HEK293 (cell line): ENCODE measurements around the gene MSANTD1.

ENCODE experiments used
- CTCF ChIA-PET: fragments of 350-600 bp; formaldehyde crosslinking; extraction: SDS; loops from one replicate; lab custom pipeline; 2021; ENCODE audit warnings: antibody characterized with exemption; lab: Yijun Ruan, JAX
- POLR2A ChIA-PET: fragments of 300-600 bp; formaldehyde crosslinking; extraction: SDS; loops from one replicate; lab custom pipeline; 2020; ENCODE audit warnings: antibody characterized with exemption, inconsistent platforms; lab: Yijun Ruan, JAX
- H3K27ac ChIP-seq: fragments of 200-500 bp; sonication (Bioruptor generic); 2 replicates; pipeline ENCODE4 v1.5.1; 2014; ENCODE audit warnings: low read depth, low read length, control low read depth, inconsistent platforms; ENCODE audit errors: extremely low read depth
- H3K36me3 ChIP-seq, 2 experiments: fragments of 200-500 bp in 1 of 2; sonication (Bioruptor generic) in 1 of 2; 1 replicate in 1 of 2; 2 replicates in 1 of 2; pipeline ENCODE4 v1.5.1; 2014 to 2017; ENCODE audit warnings: inconsistent platforms in 2 of 2, low read length in 2 of 2; ENCODE audit not compliant: control insufficient read depth in 2 of 2, insufficient read depth in 1 of 2
- H3K4me1 ChIP-seq: fragments of 200-500 bp; sonication (Bioruptor generic); 2 replicates; pipeline ENCODE4 v1.5.1; 2014; ENCODE audit warnings: mild to moderate bottlenecking, low read length, inconsistent platforms; ENCODE audit not compliant: control insufficient read depth, insufficient read depth
- H3K4me3 ChIP-seq: 2 replicates; pipeline ENCODE4 v1.5.1; 2011; ENCODE audit warnings: low read depth, mild to moderate bottlenecking, control low read depth, low read length, moderate library complexity
- H3K9me3 ChIP-seq: fragments of 200-500 bp; sonication (Bioruptor generic); 2 replicates; pipeline ENCODE4 v1.5.1; 2014; ENCODE audit warnings: low read depth, low read length, inconsistent platforms; ENCODE audit not compliant: control insufficient read depth, insufficient read depth
- GLI2 ChIP-seq: fragments of 450-650 bp; formaldehyde crosslinking; IDR thresholded peaks from 2 replicates; pipeline ENCODE4; 2017; ENCODE audit warnings: missing biosample characterization, missing genetic modification characterization, low read depth, borderline replicate concordance
- GLIS2 ChIP-seq: fragments of 450-650 bp; formaldehyde crosslinking; IDR thresholded peaks from 2 replicates; pipeline ENCODE4 v1.5.1; 2016; ENCODE audit warnings: missing biosample characterization, missing genetic modification characterization
- KLF10 ChIP-seq: fragments of 450-650 bp; IDR thresholded peaks from 2 replicates; pipeline ENCODE4 v1.5.1; 2018; ENCODE audit warnings: missing biosample characterization, mild to moderate bottlenecking, missing genetic modification characterization
- KLF16 ChIP-seq: fragments of 450-650 bp; formaldehyde crosslinking; IDR thresholded peaks from 2 replicates; pipeline ENCODE4 v1.5.1; 2017; ENCODE audit warnings: missing biosample characterization, missing genetic modification characterization
- OVOL3 ChIP-seq: fragments of 450-650 bp; formaldehyde crosslinking; IDR thresholded peaks from 2 replicates; pipeline ENCODE4 v1.5.1; 2016; ENCODE audit warnings: missing biosample characterization, missing genetic modification characterization
- REPIN1 ChIP-seq: fragments of 450-650 bp; formaldehyde crosslinking; IDR thresholded peaks from 2 replicates; pipeline ENCODE4 v1.5.1; 2017; ENCODE audit warnings: missing biosample characterization, missing genetic modification characterization, low read depth
- SP2 ChIP-seq: fragments of 450-650 bp; formaldehyde crosslinking; IDR thresholded peaks from 2 replicates; pipeline ENCODE4 v1.5.1; 2016; ENCODE audit warnings: missing biosample characterization, missing genetic modification characterization
- WT1 ChIP-seq: fragments of 450-650 bp; formaldehyde crosslinking; IDR thresholded peaks from 2 replicates; pipeline ENCODE4 v1.5.1; 2016; ENCODE audit warnings: missing biosample characterization, missing genetic modification characterization
- ZBTB1 ChIP-seq: fragments of 450-650 bp; formaldehyde crosslinking; IDR thresholded peaks from 2 replicates; pipeline ENCODE4 v1.5.1; 2016; ENCODE audit warnings: missing biosample characterization, missing genetic modification characterization
- ZBTB17 ChIP-seq: fragments of 450-650 bp; formaldehyde crosslinking; IDR thresholded peaks from 2 replicates; pipeline ENCODE4 v1.5.1; 2016; ENCODE audit warnings: missing biosample characterization, missing genetic modification characterization
- ZBTB49 ChIP-seq: fragments of 450-650 bp; formaldehyde crosslinking; IDR thresholded peaks from 2 replicates; pipeline ENCODE4 v1.5.1; 2016; ENCODE audit warnings: missing biosample characterization, missing genetic modification characterization, low read depth
- ZFP69B ChIP-seq: fragments of 450-650 bp; formaldehyde crosslinking; IDR thresholded peaks from 2 replicates; pipeline ENCODE4 v1.5.1; 2016; ENCODE audit warnings: missing biosample characterization, missing genetic modification characterization
- ZNF169 ChIP-seq: fragments of 450-650 bp; formaldehyde crosslinking; IDR thresholded peaks from 2 replicates; pipeline ENCODE4 v1.5.1; 2016; ENCODE audit warnings: missing biosample characterization, missing genetic modification characterization
- ZNF175 ChIP-seq: fragments of 450-650 bp; formaldehyde crosslinking; IDR thresholded peaks from 2 replicates; pipeline ENCODE4 v1.5.1; 2016; ENCODE audit warnings: missing biosample characterization, missing genetic modification characterization
- ZNF18 ChIP-seq: fragments of 450-650 bp; formaldehyde crosslinking; IDR thresholded peaks from 2 replicates; pipeline ENCODE4 v1.5.1; 2016; ENCODE audit warnings: missing biosample characterization, missing genetic modification characterization
- ZNF19 ChIP-seq: fragments of 450-650 bp; formaldehyde crosslinking; IDR thresholded peaks from 2 replicates; pipeline ENCODE4; 2016; ENCODE audit warnings: missing biosample characterization, missing genetic modification characterization, low read depth
- ZNF2 ChIP-seq: fragments of 450-650 bp; formaldehyde crosslinking; IDR thresholded peaks from 2 replicates; pipeline ENCODE4 v1.5.1; 2016; ENCODE audit warnings: missing biosample characterization, missing genetic modification characterization
- ZNF221 ChIP-seq: fragments of 450-650 bp; formaldehyde crosslinking; IDR thresholded peaks from 2 replicates; pipeline ENCODE4 v1.5.1; 2017; ENCODE audit warnings: missing biosample characterization, missing genetic modification characterization, borderline replicate concordance
- ZNF23 ChIP-seq: fragments of 450-650 bp; formaldehyde crosslinking; IDR thresholded peaks from 2 replicates; pipeline ENCODE4 v1.5.1; 2016; ENCODE audit warnings: missing biosample characterization, missing genetic modification characterization, borderline replicate concordance
- ZNF292 ChIP-seq: fragments of 450-650 bp; formaldehyde crosslinking; IDR thresholded peaks from 2 replicates; pipeline ENCODE4 v1.5.1; 2016; ENCODE audit warnings: low read depth, missing biosample characterization, missing genetic modification characterization, borderline replicate concordance
- ZNF350 ChIP-seq: fragments of 450-650 bp; formaldehyde crosslinking; IDR thresholded peaks from 2 replicates; pipeline ENCODE4 v1.5.0; 2017; ENCODE audit warnings: missing biosample characterization, mild to moderate bottlenecking, missing genetic modification characterization
- ZNF366 ChIP-seq: fragments of 450-650 bp; formaldehyde crosslinking; conservative IDR thresholded peaks from 2 replicates; pipeline ENCODE4 v1.5.1; 2016; ENCODE audit warnings: missing biosample characterization, missing genetic modification characterization
- ZNF449 ChIP-seq: fragments of 450-650 bp; formaldehyde crosslinking; IDR thresholded peaks from 2 replicates; pipeline ENCODE4 v1.5.1; 2017; ENCODE audit warnings: missing biosample characterization, mild to moderate bottlenecking, missing genetic modification characterization, moderate library complexity
- ZNF473 ChIP-seq: fragments of 450-650 bp; formaldehyde crosslinking; IDR thresholded peaks from 2 replicates; pipeline ENCODE4 v1.5.1; 2017; ENCODE audit warnings: missing biosample characterization, missing genetic modification characterization
- ZNF514 ChIP-seq: fragments of 450-650 bp; formaldehyde crosslinking; IDR thresholded peaks from 2 replicates; pipeline ENCODE4 v1.5.1; 2016; ENCODE audit warnings: missing biosample characterization, missing genetic modification characterization
- ZNF560 ChIP-seq: fragments of 450-650 bp; formaldehyde crosslinking; IDR thresholded peaks from 2 replicates; pipeline ENCODE4 v1.5.1; 2017; ENCODE audit warnings: missing biosample characterization, missing genetic modification characterization, borderline replicate concordance
- ZNF561 ChIP-seq: fragments of 450-650 bp; IDR thresholded peaks from 2 replicates; pipeline ENCODE4 v1.5.1; 2018; ENCODE audit warnings: missing biosample characterization, missing genetic modification characterization, borderline replicate concordance
- ZNF580 ChIP-seq: fragments of 450-650 bp; formaldehyde crosslinking; IDR thresholded peaks from 2 replicates; pipeline ENCODE4 v1.5.1; 2016; ENCODE audit warnings: missing biosample characterization, missing genetic modification characterization
- ZNF639 ChIP-seq: fragments of 450-650 bp; formaldehyde crosslinking; IDR thresholded peaks from 2 replicates; pipeline ENCODE4 v1.5.1; 2016; ENCODE audit warnings: missing biosample characterization, missing genetic modification characterization
- ZNF664 ChIP-seq: fragments of 450-650 bp; formaldehyde crosslinking; IDR thresholded peaks from 2 replicates; pipeline ENCODE4 v1.5.1; 2016; ENCODE audit warnings: missing biosample characterization, missing genetic modification characterization
- ZNF670 ChIP-seq: fragments of 450-650 bp; formaldehyde crosslinking; IDR thresholded peaks from 2 replicates; pipeline ENCODE4 v1.5.1; 2016; ENCODE audit warnings: missing biosample characterization, missing genetic modification characterization, low read depth
- ZNF747 ChIP-seq: fragments of 450-650 bp; formaldehyde crosslinking; IDR thresholded peaks from 2 replicates; pipeline ENCODE4 v1.5.1; 2016; ENCODE audit warnings: missing biosample characterization, missing genetic modification characterization
- ZNF843 ChIP-seq: fragments of 450-650 bp; formaldehyde crosslinking; IDR thresholded peaks from 2 replicates; pipeline ENCODE4 v1.5.1; 2016; ENCODE audit warnings: missing biosample characterization, missing genetic modification characterization
- ZXDB ChIP-seq: fragments of 450-650 bp; formaldehyde crosslinking; IDR thresholded peaks from 2 replicates; pipeline ENCODE4 v1.5.1; 2016; ENCODE audit warnings: missing biosample characterization, missing genetic modification characterization

The MSANTD1 gene

GRCh38 chr4:3232871-3233271 lies 16.1 kb upstream of the MSANTD1 start:
- H3K4me3 ChIP-seq, result no peak overlapping the region

GRCh38 chr4:3233391-3234071 lies 15.4 kb upstream of the MSANTD1 start:
- no peaks in the 10 kb centered on the region for H3K9me3 ChIP-seq
- no peak overlapping the region for H3K27ac ChIP-seq
- peaks cover 10 to 94% of the 10 kb centered on the region in 2 experiments; a peak in 2 of 3 replicates for H3K36me3 ChIP-seq
- no peak overlapping the region for H3K4me3 ChIP-seq
- H3K4me1 ChIP-seq, result no peaks in the 10 kb centered on the region
- ChIA-PET POLR2A (no interaction called here), CTCF (interaction anchor here (0.6 to 1.2 kb wide), 3 partner anchors 13 to 77 kb away, joined by 4 to 5 read pairs (median 5); no protein-coding TSS in a partner anchor)
- no peak for TF ChIP-seq ZNF350 (tag by site-specific recombination)
- TF ChIP-seq ZNF169 (tag by site-specific recombination), result no peak
- no peak for TF ChIP-seq ZNF514 (tag by site-specific recombination)
- no peak for TF ChIP-seq GLI2 (tag by site-specific recombination)
- no peak for TF ChIP-seq WT1
- no peak for TF ChIP-seq REPIN1 (tag by site-specific recombination)
- TF ChIP-seq GLIS2, result no peak
- TF ChIP-seq ZNF639 (tag by site-specific recombination), result no peak
- TF ChIP-seq SP2 (tag by site-specific recombination), result no peak
- TF ChIP-seq ZNF473 (tag by site-specific recombination), result no peak
- no peak for TF ChIP-seq KLF16 (tag by site-specific recombination)
- TF ChIP-seq ZNF2, result no peak
- no peak for TF ChIP-seq ZNF221 (tag by site-specific recombination)
- no peak for TF ChIP-seq ZNF670 (tag by site-specific recombination)
- TF ChIP-seq ZFP69B (tag by site-specific recombination), result no peak
- TF ChIP-seq ZBTB49, result no peak

More at GRCh38 chr4:3232871-3233271, 16.1 kb upstream of the MSANTD1 start:
- Histone ChIP-seq H3K4me1 (no peaks in the 10 kb centered on the region), H3K9me3 (no peaks in the 10 kb centered on the region), H3K36me3 (peaks cover 10 to 95% of the 10 kb centered on the region in 2 experiments; a peak in 2 of 3 replicates), H3K27ac (no peak overlapping the region)
- TF ChIP-seq ZXDB (tag by site-specific recombination) (no peak), ZNF561 (tag by site-specific recombination) (no peak), ZNF19 (no peak), ZBTB17 (tag by site-specific recombination) (no peak), ZNF843 (tag by site-specific recombination) (no peak), ZNF23 (tag by site-specific recombination) (no peak), KLF16 (tag by site-specific recombination) (no peak), OVOL3 (tag by site-specific recombination) (no peak), KLF10 (tag by site-specific recombination) (no peak), ZNF560 (tag by site-specific recombination) (no peak), ZBTB1 (tag by site-specific recombination) (no peak), ZNF175 (tag by site-specific recombination) (no peak), ZNF664 (tag by site-specific recombination) (no peak), ZNF18 (tag by site-specific recombination) (no peak), ZNF580 (no peak), ZNF449 (tag by site-specific recombination) (no peak), ZNF292 (tag by site-specific recombination) (no peak), ZNF366 (no peak), ZNF747 (tag by site-specific recombination) (no peak), ZNF514 (tag by site-specific recombination) (no peak)
- ChIA-PET POLR2A (no interaction called here), CTCF (interaction anchor here (1.2 kb wide), 1 partner anchor 13 kb away, joined by 5 read pairs; no protein-coding TSS in a partner anchor)
